Glomerular visceral epithelial cell (primary cell): ENCODE results near the gene MYO3A.

Source experiments
- DNase-seq: peaks from one replicate; pipeline ENCODE4 v3.0.0-alpha.2; 2016; ENCODE audit errors: extremely low spot score

The MYO3A gene

GRCh38 chr10:25933653-25934608, at the start of gene MYO3A:
MYO3A (plus strand) TSS chr10:25934229; CDS start chr10:25952111, 17,882 bp downstream.
- peak; percentile 56 for DNase-seq

- no peak for DNase-seq
Observed at GRCh38 chr10:25888627-25889026, 45.4 kb upstream of the MYO3A start.

- DNase-seq = no peak
Observed at GRCh38 chr10:25890995-25891394, 43.0 kb upstream of the MYO3A start.

- DNase-seq = no peak
Observed at GRCh38 chr10:25895856-25896255, 38.2 kb upstream of the MYO3A start.

DNA sequence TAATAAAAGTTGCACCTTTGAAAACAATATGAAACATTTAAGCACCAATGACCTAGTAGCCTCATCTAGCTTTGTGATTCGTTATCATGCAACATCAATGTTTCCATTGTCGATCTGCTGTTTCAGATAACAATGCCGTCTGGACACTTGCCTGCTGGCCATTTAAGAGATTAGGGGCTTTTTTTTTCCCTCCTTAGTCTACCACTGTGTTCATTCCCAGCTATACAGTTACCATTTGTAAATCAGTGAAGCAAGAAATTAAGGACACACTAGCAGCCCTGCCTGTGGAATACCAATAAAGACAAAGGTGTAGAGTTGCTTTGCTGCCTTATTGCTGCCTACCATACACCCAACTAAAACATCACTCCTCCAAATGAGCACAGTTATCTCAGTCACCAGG, 37.6 kb upstream of the MYO3A start:
- DNase-seq = no peak

DNA sequence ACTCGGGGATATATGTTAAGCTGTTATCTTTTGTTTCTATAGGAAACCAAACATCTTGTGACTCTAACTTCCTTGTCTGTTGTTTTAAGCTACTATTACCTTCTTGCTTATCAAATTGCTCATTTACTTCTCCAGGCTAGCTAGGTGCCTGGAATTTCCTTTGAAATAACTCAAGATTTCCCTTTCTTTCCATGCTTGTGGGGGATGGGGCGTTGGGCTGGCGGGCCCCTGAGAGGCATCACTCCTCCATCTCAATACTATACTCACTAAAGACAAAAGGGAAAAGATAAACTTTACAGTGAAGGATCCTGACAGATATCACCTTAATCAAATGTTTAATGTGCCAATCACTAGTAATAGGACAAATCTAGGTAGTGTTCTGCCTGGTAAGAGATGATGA, 34.7 kb upstream of the MYO3A start:
- no peak for DNase-seq

DNA sequence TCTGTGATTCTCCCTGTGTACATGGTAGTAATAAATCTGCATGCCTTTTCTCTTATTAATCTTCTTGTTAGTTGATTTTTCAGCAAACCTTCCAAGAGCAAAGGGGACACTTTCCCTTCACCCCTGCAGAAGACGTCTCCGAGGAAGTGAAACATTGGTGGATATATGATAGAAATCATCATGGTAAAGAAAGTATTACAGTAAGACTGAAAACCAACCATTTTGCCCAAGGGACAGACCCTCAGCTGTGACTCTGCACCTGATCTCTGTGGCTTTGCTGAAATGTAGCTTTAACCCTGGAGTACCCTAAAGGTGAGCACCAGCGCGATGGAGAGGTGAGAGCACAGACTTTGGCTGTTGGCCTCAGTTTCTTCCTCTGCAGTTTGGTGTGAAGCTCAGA, 32.8 kb upstream of the MYO3A start:
- DNase-seq = no peak

GRCh38 chr10:25902002-25902401, 32.0 kb upstream of the MYO3A start:
- no peak for DNase-seq

GRCh38 chr10:25907261-25907660, 26.8 kb upstream of the MYO3A start:
- DNase-seq = no peak

GRCh38 chr10:25912866-25913265, 21.2 kb upstream of the MYO3A start:
- DNase-seq = no peak

DNA sequence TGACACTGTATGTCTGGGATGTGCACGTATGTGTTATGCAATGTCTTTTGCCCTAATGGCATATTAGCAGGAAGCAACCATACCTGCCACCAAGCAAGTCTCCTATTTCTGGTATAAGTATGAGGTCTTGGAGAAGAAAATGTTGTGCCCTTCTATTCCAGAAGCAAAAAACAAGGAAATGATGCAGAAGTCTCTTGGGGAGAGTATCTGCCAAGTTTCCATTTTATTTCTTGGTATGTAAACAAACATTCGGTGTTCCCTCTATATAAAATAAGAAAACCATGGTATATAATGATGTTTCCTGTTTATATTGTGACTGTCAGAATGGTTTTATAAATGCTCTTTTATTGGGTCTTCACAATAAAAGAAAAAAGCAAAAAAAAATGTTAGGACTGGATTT, 19.3 kb upstream of the MYO3A start:
- DNase-seq = no peak

- peak; percentile 38 for DNase-seq
Observed at GRCh38 chr10:25934621-25935139, 651 bp downstream of the MYO3A start.

DNA sequence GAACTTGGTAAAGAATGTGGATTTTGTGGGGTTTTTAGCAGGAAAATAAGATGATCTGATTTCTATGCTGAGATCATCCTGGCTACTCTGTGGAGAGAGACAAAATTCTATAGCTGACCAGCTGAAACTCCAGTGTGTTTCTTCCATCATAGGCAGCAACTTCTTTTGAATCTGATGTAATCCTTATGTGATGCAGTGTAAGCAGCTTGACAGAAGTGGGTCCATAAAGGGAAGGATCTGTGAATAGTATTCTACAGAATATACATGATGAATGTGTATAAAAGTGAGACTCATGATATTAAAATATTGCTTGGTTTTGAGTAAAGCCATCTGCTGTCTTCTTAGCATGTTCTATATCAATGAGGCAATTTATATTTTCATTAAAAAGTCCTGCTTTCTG, 4.4 kb downstream of the MYO3A start:
- no peak for DNase-seq

DNA sequence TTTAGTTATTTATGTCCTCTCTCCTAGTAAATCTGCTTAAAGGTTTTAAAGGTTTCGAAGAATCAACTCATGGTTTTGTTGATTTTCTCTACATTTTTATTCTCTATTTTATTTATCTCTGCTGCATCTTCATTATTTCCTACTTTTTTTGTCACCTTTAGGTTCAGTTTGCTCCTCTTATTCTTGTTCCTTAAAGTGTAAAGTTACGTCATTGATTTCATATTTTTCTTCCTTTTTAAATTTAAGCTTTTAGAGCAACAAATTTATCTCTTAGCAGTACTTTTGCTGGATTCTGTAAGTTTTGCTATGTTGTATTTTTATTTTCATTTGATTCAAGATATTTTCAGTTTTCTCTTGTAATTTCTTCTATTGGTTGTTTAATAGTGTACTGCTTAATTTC, 10.7 kb downstream of the MYO3A start:
- DNase-seq = no peak

GRCh38 chr10:25952857-25953256, 18.8 kb downstream of the MYO3A start:
- DNase-seq = no peak

DNA sequence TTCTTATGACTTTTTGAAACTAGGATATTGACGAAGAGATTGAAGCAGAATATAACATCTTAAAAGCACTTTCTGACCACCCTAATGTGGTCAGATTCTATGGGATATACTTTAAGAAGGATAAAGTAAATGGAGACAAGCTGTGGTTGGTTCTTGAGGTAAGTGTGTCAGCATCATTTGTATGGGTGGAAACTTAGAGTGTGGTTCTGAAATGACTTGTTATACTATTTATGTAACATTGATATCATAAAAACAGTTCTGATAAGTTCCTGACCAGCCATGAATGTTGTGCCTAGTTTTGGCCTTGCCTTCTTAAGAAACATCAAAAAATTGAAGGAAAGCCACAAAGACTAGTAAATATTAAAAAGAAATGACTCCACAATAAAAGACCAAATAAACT, 20.8 kb downstream of the MYO3A start:
- no peak for DNase-seq

- DNase-seq = no peak
Observed at GRCh38 chr10:25959540-25960232, 25.7 kb downstream of the MYO3A start.

DNA sequence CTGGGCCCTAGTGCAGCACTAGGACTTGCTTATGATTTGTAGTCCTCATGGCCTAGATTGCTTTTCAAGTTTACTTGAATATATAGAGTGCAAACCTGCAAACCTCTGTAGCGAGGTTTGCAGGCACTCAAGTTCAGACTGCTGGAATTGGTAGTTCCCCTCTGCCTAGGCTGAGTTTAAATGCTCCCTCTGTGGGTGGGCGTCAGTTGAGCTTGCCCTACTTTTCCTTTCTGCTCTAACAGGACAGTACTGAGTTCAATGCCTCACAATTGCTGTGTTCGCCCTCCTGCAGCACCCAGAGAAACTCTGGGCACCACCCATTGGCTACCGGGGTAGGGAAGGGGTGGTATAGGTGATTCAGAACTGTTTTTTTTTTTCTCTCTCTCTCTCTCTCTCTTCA, 31.6 kb downstream of the MYO3A start:
- no peak for DNase-seq

DNA sequence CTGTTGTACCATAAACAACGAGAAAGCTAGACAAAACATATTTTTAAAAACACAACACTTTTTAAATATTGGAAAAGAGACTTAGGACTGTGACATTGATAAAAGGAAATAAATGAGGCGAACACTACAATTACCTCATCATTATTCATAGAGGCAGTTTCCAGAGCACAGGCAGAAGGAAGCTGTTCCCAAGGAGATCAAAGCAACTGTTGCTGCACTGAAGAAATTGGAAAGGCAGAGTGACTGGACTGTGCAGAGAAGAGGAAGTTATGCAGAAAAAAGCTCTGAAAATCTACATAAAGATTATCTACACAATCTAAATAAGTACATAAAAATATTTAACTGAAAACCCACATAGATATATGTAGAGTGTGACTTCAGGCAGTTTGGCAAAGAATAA, 32.8 kb downstream of the MYO3A start:
- peak; percentile 4 for DNase-seq

DNA sequence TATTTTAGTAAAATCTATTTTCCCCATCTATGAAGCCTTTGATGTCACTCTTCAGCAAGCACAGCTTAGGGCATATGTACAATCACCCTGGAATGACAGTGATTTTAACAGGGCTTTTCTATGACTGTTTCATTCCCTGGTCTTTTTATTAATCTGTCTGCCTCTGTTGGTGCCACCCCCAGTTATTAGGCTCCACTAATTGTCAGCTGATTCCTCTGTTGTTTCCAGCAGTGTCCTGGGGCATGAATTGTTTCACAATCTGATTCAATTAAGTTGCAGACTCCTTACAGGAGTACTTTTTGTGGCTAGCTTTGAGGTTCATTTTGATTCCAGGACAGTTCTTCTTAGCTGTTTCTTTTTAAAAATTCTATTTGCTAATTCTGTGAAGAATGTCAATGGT, 38.6 kb downstream of the MYO3A start:
- DNase-seq = no peak

DNA sequence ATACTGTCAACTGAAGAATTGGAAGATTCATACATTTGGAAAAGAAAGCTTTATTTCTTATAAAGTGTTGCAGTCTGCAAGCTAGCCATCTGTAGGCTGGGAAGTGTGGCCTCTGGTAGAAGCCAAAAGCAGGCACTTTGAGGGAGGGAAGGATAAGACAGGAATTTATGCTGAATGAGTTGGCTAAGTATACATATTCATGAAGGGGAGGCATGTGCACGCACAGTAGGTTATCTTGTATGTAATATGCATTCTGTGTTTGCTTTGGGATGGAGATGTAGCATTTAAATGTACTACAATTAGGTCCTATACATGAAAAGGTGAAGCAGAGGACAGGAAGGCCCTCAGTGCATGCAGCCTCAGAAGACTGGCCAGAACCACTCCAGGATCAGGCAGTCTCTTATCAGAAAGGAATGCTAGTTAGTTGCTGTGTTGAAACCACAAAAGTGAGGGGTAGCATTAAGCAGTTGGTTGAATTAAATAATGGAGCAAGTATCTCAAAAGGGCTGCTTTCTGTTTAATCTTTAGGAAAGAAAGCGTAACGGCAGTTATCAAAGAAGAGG, 40.9 kb downstream of the MYO3A start:
- no peak for DNase-seq

- no peak for DNase-seq
Observed at GRCh38 chr10:25978771-25979170, 44.7 kb downstream of the MYO3A start.

- no peak for DNase-seq
Observed at GRCh38 chr10:25982107-25982506, 48.1 kb downstream of the MYO3A start.
